IMR-90 (cell line): Measurements from ENCODE around the gene CNTN5. TPM values are rescaled to one million over a fixed set of nuclear protein-coding genes. Genes with fewer than 3 reads are reported as not detected.

Source experiments
- ATAC-seq: fragments of 200-7000 bp; cut with Tn5 transposase; 2 replicates; pipeline ENCODE4 v1.9.1; 2020; ENCODE audit warnings: low read depth, mild to moderate bottlenecking, moderate library complexity
- BruUV-seq: library from RNA; stranded (reverse); fragments of 400-500 nt; replicated peaks from 2 replicates; lab custom pipeline; 2021; lab: Mats Ljungman, UMichigan
- CTCF ChIA-PET: fragments of 300-600 bp; formaldehyde crosslinking; extraction: SDS; loops from one replicate; lab custom pipeline; 2021; ENCODE audit warnings: antibody characterized with exemption; lab: Yijun Ruan, JAX
- POLR2A ChIA-PET: fragments of 300-600 bp; sonication (Branson Sonifier 250); formaldehyde crosslinking; loops from one replicate; lab custom pipeline; 2022; ENCODE audit warnings: antibody characterized with exemption; ENCODE audit not compliant: unreplicated experiment; lab: Charles Lee
- DNase-seq: peaks from one replicate; pipeline ENCODE4 v3.0.0; 2013
- H2AFZ ChIP-seq: replicated peaks from 2 replicates; pipeline ENCODE3; 2013; ENCODE audit warnings: low read length, mild to moderate bottlenecking; ENCODE audit not compliant: poor library complexity
- H2AK5ac ChIP-seq: 2 replicates; pipeline ENCODE4 v1.6.1; 2013; ENCODE audit warnings: low read depth, low read length, inconsistent platforms
- H2AK9ac ChIP-seq: replicated peaks from 2 replicates; pipeline ENCODE3; 2013; ENCODE audit warnings: mild to moderate bottlenecking, low read depth, low read length, moderate library complexity; ENCODE audit not compliant: poor library complexity
- H2BK120ac ChIP-seq: 2 replicates; pipeline ENCODE4 v1.6.1; 2013; ENCODE audit warnings: low read depth, low read length, inconsistent platforms
- H2BK15ac ChIP-seq: 3 replicates; pipeline ENCODE4 v1.6.1; 2013; ENCODE audit warnings: low read depth, low read length, inconsistent platforms
- H2BK20ac ChIP-seq: 2 replicates; pipeline ENCODE4 v1.6.1; 2013; ENCODE audit warnings: low read depth, mild to moderate bottlenecking, inconsistent platforms, low read length, moderate library complexity
- H2BK5ac ChIP-seq: 2 replicates; pipeline ENCODE4 v1.6.1; 2013; ENCODE audit warnings: mild to moderate bottlenecking, low read depth, low read length, inconsistent platforms; ENCODE audit not compliant: poor library complexity, severe bottlenecking
- H3K14ac ChIP-seq: replicated peaks from 2 replicates; pipeline ENCODE4 v1.6.1; 2013; ENCODE audit warnings: low read depth, low read length, inconsistent platforms
- H3K18ac ChIP-seq: 2 replicates; pipeline ENCODE4 v1.6.1; 2013; ENCODE audit warnings: low read depth, low read length, control low read depth
- H3K23ac ChIP-seq: 2 replicates; pipeline ENCODE4 v1.6.1; 2013; ENCODE audit warnings: low read depth, low read length, inconsistent platforms
- H3K27ac ChIP-seq: 2 replicates; pipeline ENCODE4 v1.5.1; 2013; ENCODE audit warnings: mild to moderate bottlenecking, control low read depth, low read length; ENCODE audit not compliant: insufficient read depth
- H3K27me3 ChIP-seq: 2 replicates; pipeline ENCODE4 v1.6.1; 2013; ENCODE audit warnings: low read length; ENCODE audit not compliant: control insufficient read depth, insufficient read depth
- H3K36me3 ChIP-seq: 2 replicates; pipeline ENCODE4 v1.6.1; 2013; ENCODE audit warnings: low read length, mixed read lengths; ENCODE audit not compliant: control insufficient read depth, insufficient read depth
- H3K4ac ChIP-seq: 2 replicates; pipeline ENCODE4 v1.6.1; 2013; ENCODE audit warnings: low read depth, low read length, inconsistent platforms
- H3K4me1 ChIP-seq: 2 replicates; pipeline ENCODE4 v1.6.1; 2013; ENCODE audit warnings: low read length, mixed read lengths; ENCODE audit not compliant: control insufficient read depth, insufficient read depth
- H3K4me2 ChIP-seq: 2 replicates; pipeline ENCODE4 v1.6.1; 2013; ENCODE audit warnings: low read depth, mild to moderate bottlenecking, control low read depth, low read length, moderate library complexity
- H3K4me3 ChIP-seq: 2 replicates; pipeline ENCODE4 v1.5.1; 2013; ENCODE audit warnings: low read depth, mild to moderate bottlenecking, control low read depth, low read length, moderate library complexity; ENCODE audit not compliant: insufficient read depth
- H3K56ac ChIP-seq: 2 replicates; pipeline ENCODE4 v1.6.1; 2013; ENCODE audit warnings: low read length, inconsistent platforms; ENCODE audit not compliant: insufficient read depth; ENCODE audit errors: extremely low read depth
- H3K79me1 ChIP-seq, 2 experiments: 2 replicates each; pipeline ENCODE4 v1.6.1; 2013; ENCODE audit warnings: low read length in 2 of 2, inconsistent platforms in 1 of 2, low read depth in 1 of 2
- H3K9ac ChIP-seq: 2 replicates; pipeline ENCODE4 v1.6.1; 2013; ENCODE audit warnings: low read depth, low read length, control low read depth
- H3K9me1 ChIP-seq: 2 replicates; pipeline ENCODE4 v1.6.1; 2013; ENCODE audit warnings: low read length, inconsistent platforms; ENCODE audit not compliant: insufficient read depth
- H3K9me3 ChIP-seq: 2 replicates; pipeline ENCODE4 v1.6.1; 2013; ENCODE audit warnings: low read length; ENCODE audit not compliant: control insufficient read depth, insufficient read depth
- H4K20me1 ChIP-seq: 2 replicates; pipeline ENCODE4 v1.6.1; 2013; ENCODE audit warnings: low read length, inconsistent platforms; ENCODE audit not compliant: insufficient read depth
- H4K5ac ChIP-seq: 2 replicates; pipeline ENCODE4 v1.6.1; 2013; ENCODE audit warnings: mild to moderate bottlenecking, low read depth, low read length, control low read depth
- H4K8ac ChIP-seq, 2 experiments: 2 replicates each; pipeline ENCODE4 v1.6.1; 2013; ENCODE audit warnings: low read depth in 2 of 2, low read length in 2 of 2, control low read depth in 1 of 2, inconsistent platforms in 1 of 2
- H4K91ac ChIP-seq: 2 replicates; pipeline ENCODE4 v1.6.1; 2013; ENCODE audit warnings: low read depth, low read length, inconsistent platforms; ENCODE audit not compliant: insufficient read depth
- BHLHE40 ChIP-seq: fragments of 150-350 bp; IDR thresholded peaks from 2 replicates; pipeline ENCODE4 v1.6.1; 2016; ENCODE audit warnings: mild to moderate bottlenecking, low read depth, low read length
- CEBPB ChIP-seq: IDR thresholded peaks from 2 replicates; pipeline ENCODE4 v1.6.1; 2012; ENCODE audit warnings: low read depth, low read length, improper control_type of control experiment
- CHD1 ChIP-seq: IDR thresholded peaks from 2 replicates; pipeline ENCODE4 v1.6.1; 2012; ENCODE audit warnings: low read depth, low read length, improper control_type of control experiment
- CTCF ChIP-seq: conservative IDR thresholded peaks from 2 replicates; pipeline ENCODE4 v1.5.1; 2012; ENCODE audit warnings: mild to moderate bottlenecking, low read depth, low read length, improper control_type of control experiment
- ELK1 ChIP-seq: fragments of 150-350 bp; IDR thresholded peaks from 2 replicates; pipeline ENCODE4 v1.6.1; 2016; ENCODE audit warnings: low read depth, mild to moderate bottlenecking, low read length, moderate library complexity, borderline replicate concordance
- FOS ChIP-seq: fragments of 150-350 bp; IDR thresholded peaks from 2 replicates; pipeline ENCODE4 v1.6.1; 2016; ENCODE audit warnings: low read depth, low read length
- MAFK ChIP-seq: IDR thresholded peaks from 2 replicates; pipeline ENCODE4 v1.6.1; 2012; ENCODE audit warnings: low read depth, low read length, improper control_type of control experiment
- MAZ ChIP-seq: IDR thresholded peaks from 2 replicates; pipeline ENCODE4 v1.6.1; 2012; ENCODE audit warnings: low read depth, mild to moderate bottlenecking, low read length, improper control_type of control experiment, moderate library complexity, borderline replicate concordance
- MXI1 ChIP-seq: IDR thresholded peaks from 2 replicates; pipeline ENCODE4 v1.6.1; 2012; ENCODE audit warnings: low read depth, mild to moderate bottlenecking, low read length, moderate library complexity, borderline replicate concordance
- NFE2L2 ChIP-seq: fragments of 150-350 bp; IDR thresholded peaks from 2 replicates; pipeline ENCODE4 v1.6.1; 2016; ENCODE audit warnings: low read depth, mild to moderate bottlenecking, low read length
- POLR2A ChIP-seq: IDR thresholded peaks from 2 replicates; pipeline ENCODE4 v1.6.1; 2012; ENCODE audit warnings: mild to moderate bottlenecking, low read depth, low read length
- RAD21 ChIP-seq: IDR thresholded peaks from 2 replicates; pipeline ENCODE4 v1.6.1; 2012; ENCODE audit warnings: low read length, improper control_type of control experiment
- RCOR1 ChIP-seq: IDR thresholded peaks from 2 replicates; pipeline ENCODE4 v1.6.1; 2012; ENCODE audit warnings: mild to moderate bottlenecking, low read length, improper control_type of control experiment; ENCODE audit not compliant: insufficient replicate concordance
- RFX5 ChIP-seq: IDR thresholded peaks from 2 replicates; pipeline ENCODE4 v1.8.0; 2012; ENCODE audit warnings: low read depth, mild to moderate bottlenecking, low read length, moderate library complexity
- SMC3 ChIP-seq: fragments of 150-350 bp; IDR thresholded peaks from 2 replicates; pipeline ENCODE4 v1.6.1; 2016; ENCODE audit warnings: low read depth, mild to moderate bottlenecking, antibody characterized with exemption, low read length, moderate library complexity
- USF2 ChIP-seq: fragments of 150-350 bp; IDR thresholded peaks from 2 replicates; pipeline ENCODE4 v1.6.1; 2017; ENCODE audit warnings: mild to moderate bottlenecking, antibody characterized with exemption, low read length, low read depth
- WGBS, 2 experiments: methylation state at CpG; one replicate each; pipeline versions ENCODE4 v1.1.5 to v1.1.7; 2013; ENCODE audit warnings: missing lambda C conversion rate in 2 of 2; ENCODE audit not compliant: insufficient read length in 1 of 2; ENCODE audit errors: extremely low coverage in 2 of 2; 5-methylcytosine and 5-hydroxymethylcytosine counted together
- dilution Hi-C: fragments of 300-500 bp; cut with HindIII; formaldehyde crosslinking; loops from one replicate; pipeline ENCODE4 v1.14.3; 2018; ENCODE audit warnings: low sequenced_read_pairs; ENCODE audit not compliant: unreplicated experiment
- in situ Hi-C: fragments of 300-500 bp; cut with MboI; formaldehyde crosslinking; loops from 3 replicates; pipeline ENCODE4 v1.14.3; 2019; ENCODE audit warnings: low sequenced_read_pairs, inconsistent platforms, mixed read lengths
- intact Hi-C: fragments of 100-400 bp; cut with micrococcal nuclease; formaldehyde crosslinking; loops from 2 replicates; pipeline ENCODE4 v1.10.0; 2022
- polyA plus RNA-seq, 3 experiments: library from polyadenylated mRNA; depleted of rRNA; stranded (reverse); fragments of >200 nt; gene quantifications; 2 replicates each; pipeline ENCODE4 v1.2.3, GENCODE V29; 2012; ENCODE audit warnings: low replicate concordance in 1 of 3
- total RNA-seq: library from RNA; depleted of rRNA; stranded (reverse); fragments of >200 nt; gene quantifications from 2 replicates; pipeline ENCODE4 v1.2.3, GENCODE V29; 2012

Gene CNTN5
- total and polyA plus RNA-seq, 2 of the 4 experiments (the other 2 are of a cell fraction) = not detected

GRCh38 chr11:99241066-99241465 is 220.3 kb downstream of the CNTN5 start:
- Histone ChIP-seq H4K20me1 (no peaks in the 10 kb centered on the region), H3K4me1 (no peaks in the 10 kb centered on the region), H4K91ac (no peak overlapping the region), H2BK5ac (no peak overlapping the region), H3K4me2 (no peak overlapping the region), H2AK5ac (no peak overlapping the region), H3K9me3 (no peaks in the 10 kb centered on the region), H3K9me1 (no peaks in the 10 kb centered on the region), H3K27me3 (no peaks in the 10 kb centered on the region), H3K27ac (no peak overlapping the region), H2BK15ac (no peak overlapping the region), H4K8ac (no peak overlapping the region), H3K4ac (no peak overlapping the region), H3K18ac (no peak overlapping the region), H3K36me3 (no peaks in the 10 kb centered on the region), H3K23ac (no peak overlapping the region), H2BK20ac (no peak overlapping the region), H3K56ac (no peak overlapping the region), H2AK9ac (no peak overlapping the region), H3K4me3 (no peak overlapping the region), H2BK120ac (no peak overlapping the region), H2AFZ (no peak overlapping the region), H3K9ac (no peak overlapping the region), H3K14ac (no peak overlapping the region), H3K79me1 (no peaks in the 10 kb centered on the region), H4K5ac (no peak overlapping the region)
- ChIA-PET POLR2A (no interaction called here), CTCF (no interaction called here)
- no CpG with 5 or more reads among the region's 2 CpGs for WGBS, 2 experiments
- in situ Hi-C loops = no loop called here
- intact Hi-C loops = no loop called here
- DNase-seq (no peak), ATAC-seq (no peak)
- TF ChIP-seq MAZ (no peak), NFE2L2 (no peak), RCOR1 (no peak), POLR2A (no peak), FOS (no peak), BHLHE40 (no peak), SMC3 (no peak), RFX5 (no peak), MXI1 (no peak), RAD21 (no peak), USF2 (no peak), CHD1 (no peak), ELK1 (no peak), CTCF (no peak), MAFK (no peak), CEBPB (no peak)
- BruUV-seq = no TSS peak
- dilution Hi-C loops = no loop called here
